GM12892 (cell line): ENCODE measurements around the gene COA1.

Experiments used
- DNase-seq: peaks from one replicate; pipeline ENCODE4 v3.0.0; 2011; ENCODE audit not compliant: insufficient read length
- FAIRE-seq: peaks from 2 replicates; lab custom pipeline; 2011; peaks lifted over from hg19 to GRCh38; lab: Jason Lieb, UNC
- POLR2A ChIP-seq: IDR thresholded peaks from 2 replicates; pipeline ENCODE4 v1.6.1; 2011; ENCODE audit warnings: low read depth, low read length, control low read depth
- POLR2AphosphoS5 ChIP-seq: IDR thresholded peaks from 2 replicates; pipeline ENCODE4 v1.6.1; 2011; ENCODE audit warnings: low read depth, low read length, control low read depth
- TAF1 ChIP-seq: IDR thresholded peaks from 2 replicates; pipeline ENCODE4 v1.6.1; 2011; ENCODE audit warnings: low read depth, mild to moderate bottlenecking, control low read depth, low read length, borderline replicate concordance

COA1 gene

GRCh38 chr7:43668035-43668434, 61.3 kb downstream of the COA1 start:
- peak; percentile 30 for FAIRE-seq
- DNase-seq, result no peak
- TF ChIP-seq POLR2A (no peak), POLR2AphosphoS5 (no peak), TAF1 (no peak)

- no peak for FAIRE-seq
- TF ChIP-seq TAF1 (no peak), POLR2A (no peak), POLR2AphosphoS5 (no peak)
- no peak for DNase-seq
Measured at GRCh38 chr7:43666938-43667337, 62.4 kb downstream of the COA1 start.

GRCh38 chr7:43664681-43665080, 64.6 kb downstream of the COA1 start:
- DNase-seq (no peak), FAIRE-seq (peak; percentile 88)
- TF ChIP-seq POLR2AphosphoS5 (no peak), POLR2A (no peak), TAF1 (no peak)

GRCh38 chr7:43660141-43660540, 69.2 kb downstream of the COA1 start:
- DNase-seq (no peak), FAIRE-seq (no peak)
- TF ChIP-seq POLR2A (no peak), TAF1 (no peak), POLR2AphosphoS5 (no peak)

GRCh38 chr7:43659549-43659896, 69.8 kb downstream of the COA1 start:
- FAIRE-seq (no peak), DNase-seq (no peak)
- TF ChIP-seq POLR2AphosphoS5 (no peak), POLR2A (no peak), TAF1 (no peak)

GRCh38 chr7:43658718-43659548, 70.4 kb downstream of the COA1 start:
- peak; percentile 89 for FAIRE-seq
- TF ChIP-seq POLR2A (no peak), POLR2AphosphoS5 (no peak), TAF1 (no peak)
- DNase-seq, result no peak

- no peak for DNase-seq
- TF ChIP-seq TAF1, result no peak
- FAIRE-seq, result no peak
Measured at GRCh38 chr7:43656997-43657396, 72.3 kb downstream of the COA1 start.

GRCh38 chr7:43655584-43655983, 73.7 kb downstream of the COA1 start:
- TF ChIP-seq POLR2AphosphoS5 (no peak), POLR2A (no peak), TAF1 (no peak)
- no peak for FAIRE-seq
- DNase-seq, result no peak

- TF ChIP-seq TAF1 (no peak), POLR2A (no peak)
- peak; percentile 9 for FAIRE-seq
- no peak for DNase-seq
Measured at GRCh38 chr7:43653891-43654504, 75.3 kb downstream of the COA1 start.

GRCh38 chr7:43653466-43653865, 75.9 kb downstream of the COA1 start:
- no peak for DNase-seq
- TF ChIP-seq POLR2A, result no peak
- no peak for TF ChIP-seq TAF1
- no peak for TF ChIP-seq POLR2AphosphoS5
- FAIRE-seq, result no peak

- TF ChIP-seq TAF1 (no peak), POLR2A (no peak), POLR2AphosphoS5 (no peak)
- FAIRE-seq (no peak), DNase-seq (no peak)
Measured at GRCh38 chr7:43652364-43652763, 77.0 kb downstream of the COA1 start.
